HG03439 (cell line): Measurements from ENCODE around the gene NBPF14.
"Not testable (repeated sequence)": the region's sequence is repeated elsewhere in the genome, so short reads cannot be mapped to it uniquely, and the experiment has no call there.

Experiments used
- ATAC-seq: cut with Tn5 transposase; IDR thresholded peaks from one replicate; pipeline ENCODE4 v1.9.1; 2021; ENCODE audit warnings: mild to moderate bottlenecking, moderate library complexity; ENCODE audit not compliant: unreplicated experiment

Gene NBPF14, protein sequence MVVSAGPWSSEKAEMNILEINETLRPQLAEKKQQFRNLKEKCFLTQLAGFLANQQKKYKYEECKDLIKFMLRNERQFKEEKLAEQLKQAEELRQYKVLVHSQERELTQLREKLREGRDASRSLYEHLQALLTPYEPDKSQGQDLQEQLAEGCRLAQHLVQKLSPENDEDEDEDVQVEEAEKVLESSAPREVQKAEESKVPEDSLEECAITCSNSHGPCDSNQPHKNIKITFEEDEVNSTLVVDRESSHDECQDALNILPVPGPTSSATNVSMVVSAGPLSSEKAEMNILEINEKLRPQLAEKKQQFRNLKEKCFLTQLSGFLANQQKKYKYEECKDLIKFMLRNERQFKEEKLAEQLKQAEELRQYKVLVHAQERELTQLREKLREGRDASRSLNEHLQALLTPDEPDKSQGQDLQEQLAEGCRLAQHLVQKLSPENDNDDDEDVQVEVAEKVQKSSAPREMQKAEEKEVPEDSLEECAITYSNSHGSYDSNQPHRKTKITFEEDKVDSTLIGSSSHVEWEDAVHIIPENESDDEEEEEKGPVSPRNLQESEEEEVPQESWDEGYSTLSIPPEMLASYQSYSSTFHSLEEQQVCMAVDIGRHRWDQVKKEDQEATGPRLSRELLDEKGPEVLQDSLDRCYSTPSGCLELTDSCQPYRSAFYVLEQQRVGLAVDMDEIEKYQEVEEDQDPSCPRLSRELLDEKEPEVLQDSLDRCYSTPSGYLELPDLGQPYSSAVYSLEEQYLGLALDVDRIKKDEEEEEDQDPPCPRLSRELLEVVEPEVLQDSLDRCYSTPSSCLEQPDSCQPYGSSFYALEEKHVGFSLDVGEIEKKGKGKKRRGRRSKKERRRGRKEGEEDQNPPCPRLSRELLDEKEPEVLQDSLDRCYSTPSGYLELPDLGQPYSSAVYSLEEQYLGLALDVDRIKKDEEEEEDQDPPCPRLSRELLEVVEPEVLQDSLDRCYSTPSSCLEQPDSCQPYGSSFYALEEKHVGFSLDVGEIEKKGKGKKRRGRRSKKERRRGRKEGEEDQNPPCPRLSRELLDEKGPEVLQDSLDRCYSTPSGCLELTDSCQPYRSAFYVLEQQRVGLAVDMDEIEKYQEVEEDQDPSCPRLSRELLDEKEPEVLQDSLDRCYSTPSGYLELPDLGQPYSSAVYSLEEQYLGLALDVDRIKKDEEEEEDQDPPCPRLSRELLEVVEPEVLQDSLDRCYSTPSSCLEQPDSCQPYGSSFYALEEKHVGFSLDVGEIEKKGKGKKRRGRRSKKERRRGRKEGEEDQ (N-terminal part only)

DNA sequence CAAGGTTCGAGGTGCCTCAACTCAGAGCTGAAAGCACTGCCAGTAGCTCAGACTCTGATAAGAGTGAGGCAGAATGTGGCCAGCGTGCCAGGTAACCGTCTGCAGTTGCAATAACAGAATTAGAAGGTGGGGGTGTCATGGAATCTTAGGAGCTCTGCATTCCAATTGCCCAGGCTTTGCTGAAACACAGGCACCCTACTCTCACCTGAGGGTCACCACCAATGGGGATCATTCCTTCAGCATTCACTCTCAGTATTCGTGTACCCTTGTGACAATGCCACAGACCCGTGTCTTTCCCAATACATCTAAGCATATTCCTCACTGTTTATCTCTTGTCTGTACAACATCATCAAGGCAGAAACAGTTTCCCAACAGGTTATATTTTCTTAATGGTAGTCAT, at the start of gene NBPF14:
NBPF14 (minus strand) TSS at position 101 of the 400 bp plus-strand sequence. CDS start 294 bp downstream, outside the sequence.
- ATAC-seq: not testable (repeated sequence)

DNA sequence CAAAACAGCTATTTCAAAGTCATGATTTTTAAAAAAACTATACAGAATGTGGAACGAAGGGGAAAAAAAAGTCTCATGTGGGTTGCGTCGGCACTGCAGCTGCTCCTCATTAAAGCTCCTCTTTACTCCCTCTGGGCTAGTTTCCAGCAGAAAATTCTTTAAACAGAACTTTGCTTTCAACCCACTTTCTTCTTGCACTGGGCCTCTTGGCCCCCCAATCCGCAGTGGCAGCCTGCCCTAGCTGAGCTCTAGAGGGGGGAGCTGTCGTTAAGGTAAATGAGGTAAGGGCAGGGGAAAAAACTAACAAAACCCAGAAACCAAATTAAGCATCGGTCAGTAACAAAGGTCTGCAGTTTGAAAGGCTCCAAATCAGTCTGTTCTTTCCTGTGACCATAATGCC, 29.6 kb upstream of the NBPF14 start:
- not testable (repeated sequence) for ATAC-seq

DNA sequence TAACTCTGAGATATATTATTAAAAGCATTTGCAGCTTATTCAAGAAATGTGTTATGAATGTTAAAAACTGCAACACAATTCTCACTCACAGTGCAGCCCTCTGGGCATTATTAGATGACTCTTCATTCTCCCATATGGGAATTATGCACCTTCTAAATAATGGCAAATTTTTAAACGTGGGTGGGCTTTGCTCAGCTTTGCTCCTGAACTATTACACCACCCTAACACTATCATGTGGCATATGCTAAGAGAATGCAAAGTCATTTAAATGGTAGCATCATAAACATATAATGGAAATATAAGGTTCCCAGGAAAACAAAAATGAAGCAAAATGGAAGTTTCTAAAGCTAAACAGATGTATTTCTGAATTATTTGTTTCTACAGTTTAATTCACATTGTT, 22.4 kb upstream of the NBPF14 start:
- ATAC-seq: not testable (repeated sequence)

DNA sequence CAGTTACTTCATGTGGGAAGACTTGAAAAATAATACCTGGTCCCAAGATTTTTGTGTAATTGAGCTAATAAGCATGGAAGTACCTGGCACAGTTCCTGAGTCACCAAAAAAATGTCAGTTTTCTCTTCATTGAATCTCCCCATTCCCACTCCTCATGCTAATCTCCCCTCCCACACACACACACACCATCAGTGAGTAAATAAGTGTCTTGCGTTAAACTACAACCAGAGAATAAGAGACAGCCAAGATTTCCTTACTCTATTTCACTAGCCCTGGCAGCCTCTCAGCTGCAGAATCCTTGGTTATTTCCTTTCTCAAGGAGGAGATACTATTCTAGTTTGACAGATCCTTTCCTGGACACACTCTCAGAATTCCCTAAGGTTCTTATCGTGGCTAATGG, 9.5 kb upstream of the NBPF14 start:
- not testable (repeated sequence) for ATAC-seq

- not testable (repeated sequence) for ATAC-seq
Observed at GRCh38 chr1:148595360-148595759, 451 bp downstream of the NBPF14 start.

DNA sequence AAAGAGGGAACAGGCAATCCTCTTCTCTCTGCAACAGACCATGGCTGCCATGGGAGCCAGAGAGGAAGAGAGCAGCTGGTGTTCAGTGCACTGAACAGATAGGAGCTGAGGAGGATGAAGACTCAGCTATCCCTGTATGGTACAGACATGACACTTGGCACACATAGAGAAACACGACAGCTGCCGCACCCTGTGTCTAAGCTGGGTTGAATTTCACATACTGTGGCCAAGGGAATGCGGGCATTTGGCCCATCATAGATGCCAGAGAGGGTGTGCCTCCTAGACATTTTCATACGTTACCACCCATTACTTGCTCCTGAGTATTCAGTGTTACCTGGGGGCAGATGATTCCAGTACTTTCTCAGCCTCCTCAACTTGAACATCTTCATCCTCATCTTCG, 4.7 kb downstream of the NBPF14 start:
- not testable (repeated sequence) for ATAC-seq

GRCh38 chr1:148532158-148532557, 63.7 kb downstream of the NBPF14 start:
- ATAC-seq: not testable (repeated sequence)

GRCh38 chr1:148529101-148529567, 66.7 kb downstream of the NBPF14 start:
- not testable (repeated sequence) for ATAC-seq

DNA sequence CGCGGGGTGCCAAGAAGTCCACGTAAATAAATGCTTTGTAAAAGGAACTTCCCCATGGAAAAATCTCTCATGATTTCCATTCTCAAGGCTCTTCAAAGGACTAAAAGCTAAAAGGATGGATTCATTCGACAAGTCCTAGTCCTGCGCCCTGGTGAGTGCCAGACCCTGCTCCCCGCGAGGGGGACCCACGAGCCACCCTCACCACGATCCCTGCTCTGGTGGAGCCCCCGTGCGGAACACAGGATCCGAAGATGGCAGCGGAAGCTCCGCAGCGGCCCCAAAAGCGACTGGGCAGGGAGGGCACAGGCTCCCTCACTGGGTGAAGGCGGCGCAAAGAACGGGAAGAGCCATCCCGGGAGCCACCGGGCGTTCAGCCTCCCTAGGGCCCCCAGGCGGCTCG, 67.2 kb downstream of the NBPF14 start:
- not testable (repeated sequence) for ATAC-seq

DNA sequence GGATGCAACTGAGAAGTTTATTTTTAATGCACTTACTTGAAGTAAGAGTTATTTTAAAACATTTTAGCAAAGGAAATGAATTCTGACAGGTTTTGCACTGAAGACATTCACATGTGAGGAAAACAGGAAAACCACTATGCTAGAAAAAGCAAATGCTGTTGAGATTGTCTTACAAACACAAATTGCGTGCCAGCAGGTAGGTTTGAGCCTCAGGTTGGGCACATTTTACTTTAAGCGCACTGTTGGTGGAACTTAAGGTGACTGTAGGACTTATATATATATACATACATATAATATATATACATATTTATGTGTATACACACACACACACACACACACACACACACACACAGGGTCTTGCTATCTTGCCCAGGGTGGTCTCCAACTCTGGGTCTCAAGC, 69.2 kb downstream of the NBPF14 start:
- ATAC-seq: not testable (repeated sequence)

GRCh38 chr1:148523205-148524144, 72.3 kb downstream of the NBPF14 start:
- peak; percentile 8 for ATAC-seq

DNA sequence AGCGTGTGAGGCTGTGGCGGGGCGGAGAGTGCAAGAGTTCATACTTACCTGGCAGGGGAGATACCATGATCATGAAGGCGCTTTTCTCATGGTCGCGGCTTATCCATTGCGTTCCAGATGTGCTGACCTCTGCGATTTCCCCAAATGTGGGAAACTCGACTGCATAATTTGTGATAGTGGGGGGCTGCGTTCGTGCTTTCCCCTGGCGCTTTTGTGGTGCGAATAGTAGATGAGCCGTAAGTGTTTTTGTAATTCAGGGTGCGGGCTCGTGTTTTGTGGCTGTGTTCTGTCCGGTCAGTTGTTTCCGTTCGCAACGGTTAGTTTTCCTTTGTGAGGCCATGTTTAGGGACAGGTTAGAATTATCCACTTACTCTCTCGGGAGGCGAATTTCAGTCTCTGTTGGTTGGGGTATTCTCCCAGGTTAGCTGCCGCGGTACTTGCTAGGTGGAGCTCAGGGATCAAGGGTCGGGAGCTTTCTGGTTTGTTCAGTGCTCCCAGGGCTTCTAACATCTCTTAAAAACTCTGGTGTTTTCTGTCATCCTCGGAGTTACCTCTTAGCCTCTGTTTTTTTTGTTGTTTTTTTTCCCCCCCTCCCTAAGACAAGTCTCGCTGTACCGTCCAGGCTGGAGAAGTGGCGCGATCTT, 73.1 kb downstream of the NBPF14 start:
- ATAC-seq: peak; percentile 89

- ATAC-seq: not testable (repeated sequence)
Observed at GRCh38 chr1:148522072-148522471, 73.7 kb downstream of the NBPF14 start.

DNA sequence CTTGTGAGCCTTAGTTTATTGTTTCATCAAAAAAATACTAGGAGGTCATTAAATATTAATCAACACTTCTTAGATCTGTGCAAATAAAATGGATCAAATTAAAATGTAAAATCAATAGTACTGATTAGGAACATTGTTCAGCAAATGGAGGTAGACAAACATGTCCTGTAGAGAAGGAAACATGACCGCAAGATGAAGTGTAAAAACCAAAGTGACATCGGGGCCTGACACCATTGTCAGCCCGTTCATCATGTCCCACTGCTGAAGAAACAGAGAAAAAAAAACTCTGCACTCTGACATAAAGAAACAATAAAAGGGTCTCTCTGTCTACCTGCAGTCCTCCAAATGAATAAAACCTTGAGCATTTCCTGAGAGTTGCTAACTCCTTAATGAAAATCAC, 81.5 kb downstream of the NBPF14 start:
- not testable (repeated sequence) for ATAC-seq

GRCh38 chr1:148512571-148513184, 83.1 kb downstream of the NBPF14 start:
- ATAC-seq: not testable (repeated sequence)

GRCh38 chr1:148493933-148494332, 101.9 kb downstream of the NBPF14 start:
- ATAC-seq: not testable (repeated sequence)

GRCh38 chr1:148483029-148483428, 112.8 kb downstream of the NBPF14 start, which contains the start of gene PPIAL4G:
Gene PPIAL4G (minus strand): TSS chr1:148483302. CDS start chr1:148483252, 50 bp downstream.
- ATAC-seq: not testable (repeated sequence)
